Ishikawa (cell line): ENCODE data around the gene PIGR.

Experiments used
- CEBPB ChIP-seq: IDR thresholded peaks from 2 replicates; pipeline ENCODE4 v1.6.1; 2012
- CREB1 ChIP-seq: IDR thresholded peaks from 2 replicates; pipeline ENCODE4 v1.6.1; 2012; ENCODE audit warnings: low read depth
- EGR1 ChIP-seq: IDR thresholded peaks from 2 replicates; pipeline ENCODE4 v1.6.1; 2012
- EP300 ChIP-seq: IDR thresholded peaks from 2 replicates; pipeline ENCODE4 v1.6.1; 2012; ENCODE audit warnings: borderline replicate concordance
- FOXM1 ChIP-seq: IDR thresholded peaks from 2 replicates; pipeline ENCODE4 v1.6.1; 2012; ENCODE audit warnings: low read depth, borderline replicate concordance
- MAX ChIP-seq: IDR thresholded peaks from 2 replicates; pipeline ENCODE4 v1.6.1; 2012
- NFIC ChIP-seq: IDR thresholded peaks from 2 replicates; pipeline ENCODE4 v1.6.1; 2012
- RAD21 ChIP-seq: IDR thresholded peaks from 2 replicates; pipeline ENCODE4 v1.6.1; 2012; ENCODE audit warnings: low read depth
- REST ChIP-seq: IDR thresholded peaks from 2 replicates; pipeline ENCODE4 v1.6.1; 2012; ENCODE audit warnings: low read depth, mild to moderate bottlenecking
- TAF1 ChIP-seq: IDR thresholded peaks from 2 replicates; pipeline ENCODE4 v1.6.1; 2012; ENCODE audit warnings: low read depth, mild to moderate bottlenecking
- TCF12 ChIP-seq: IDR thresholded peaks from 2 replicates; pipeline ENCODE4 v1.6.1; 2012; ENCODE audit warnings: low read depth
- TEAD4 ChIP-seq: IDR thresholded peaks from 2 replicates; pipeline ENCODE4 v1.6.1; 2012
- USF1 ChIP-seq: IDR thresholded peaks from 2 replicates; pipeline ENCODE4 v1.6.1; 2012
- YY1 ChIP-seq: IDR thresholded peaks from 2 replicates; pipeline ENCODE4 v1.6.1; 2012; ENCODE audit warnings: low read depth
- ZBTB7A ChIP-seq: IDR thresholded peaks from 2 replicates; pipeline ENCODE4 v1.6.1; 2012; ENCODE audit warnings: low read depth

PIGR gene

GRCh38 chr1:206924592-206925105 is 21.6 kb downstream of the PIGR start:
- no peak for TF ChIP-seq ZBTB7A
- TF ChIP-seq TCF12: no peak
- no peak for TF ChIP-seq EP300
- no peak for TF ChIP-seq USF1
- no peak for TF ChIP-seq FOXM1
- TF ChIP-seq REST: no peak
- no peak for TF ChIP-seq MAX
- no peak for TF ChIP-seq CREB1
- no peak for TF ChIP-seq CEBPB
- no peak for TF ChIP-seq TEAD4
- TF ChIP-seq EGR1: no peak
- TF ChIP-seq YY1: no peak
- TF ChIP-seq NFIC: no peak
- TF ChIP-seq TAF1: no peak
- TF ChIP-seq RAD21: no peak

- no peak for TF ChIP-seq USF1
- TF ChIP-seq FOXM1: no peak
- no peak for TF ChIP-seq MAX
- no peak for TF ChIP-seq EGR1
- no peak for TF ChIP-seq ZBTB7A
Observed at GRCh38 chr1:206923009-206923960, 23.0 kb downstream of the PIGR start.

- no peak for TF ChIP-seq EGR1
- TF ChIP-seq CREB1: no peak
- no peak for TF ChIP-seq EP300
- TF ChIP-seq MAX: no peak
- no peak for TF ChIP-seq NFIC
- no peak for TF ChIP-seq USF1
Observed at GRCh38 chr1:206922524-206922923, 23.7 kb downstream of the PIGR start.

GRCh38 chr1:206921772-206922265 is 24.4 kb downstream of the PIGR start, which contains the start of gene FCMR:
Gene FCMR (minus strand): TSS chr1:206921941. CDS start chr1:206921854, 87 bp downstream.
- TF ChIP-seq YY1: no peak
- no peak for TF ChIP-seq USF1

- no peak for TF ChIP-seq USF1
- TF ChIP-seq FOXM1: no peak
- no peak for TF ChIP-seq REST
- TF ChIP-seq ZBTB7A: no peak
- TF ChIP-seq EGR1: no peak
- TF ChIP-seq NFIC: no peak
- TF ChIP-seq EP300: no peak
- no peak for TF ChIP-seq MAX
- TF ChIP-seq CEBPB: no peak
- no peak for TF ChIP-seq YY1
- TF ChIP-seq CREB1: no peak
- no peak for TF ChIP-seq TAF1
Observed at GRCh38 chr1:206918076-206918475, 28.2 kb downstream of the PIGR start.
